Central memory CD8-positive, alpha-beta T cell (primary cell): ENCODE data around the gene MRPL36.
"Not testable (repeated sequence)": the region's sequence is repeated elsewhere in the genome, so short reads cannot be mapped to it uniquely, and the experiment has no call there.

Experiments used
- ATAC-seq: fragments of 150-1000 bp; cut with Tn5 transposase; replicated peaks from 2 replicates; pipeline ENCODE4 v1.10.0; 2022; ENCODE audit warnings: mild to moderate bottlenecking, moderate FRiP score, moderate number of reproducible peaks; ENCODE audit not compliant: poor library complexity, severe bottlenecking; ENCODE audit errors: extremely low read depth
- DNase-seq, 2 donors: peaks; one replicate each; pipeline ENCODE4 v3.0.0; 2021; ENCODE audit warnings: low spot score in 2 of 2
- H3K27ac Mint-ChIP-seq: one replicate; pipeline ENCODE4 v1.8.0; 2022; ENCODE audit warnings: low read depth, mild to moderate bottlenecking, moderate library complexity, mixed read lengths
- H3K27me3 Mint-ChIP-seq: one replicate; pipeline ENCODE4 v1.8.0; 2022; ENCODE audit warnings: mixed read lengths
- H3K36me3 Mint-ChIP-seq: one replicate; pipeline ENCODE4 v1.8.0; 2022; ENCODE audit warnings: mild to moderate bottlenecking, moderate library complexity, mixed read lengths; ENCODE audit not compliant: insufficient read depth
- H3K4me1 Mint-ChIP-seq: one replicate; pipeline ENCODE4 v1.8.0; 2022; ENCODE audit warnings: mixed read lengths
- H3K4me3 Mint-ChIP-seq: one replicate; pipeline ENCODE4 v1.8.0; 2022; ENCODE audit warnings: mild to moderate bottlenecking, moderate library complexity, mixed read lengths
- H3K9me3 Mint-ChIP-seq: one replicate; pipeline ENCODE4 v1.8.0; 2022; ENCODE audit warnings: mixed read lengths

The MRPL36 gene

DNA sequence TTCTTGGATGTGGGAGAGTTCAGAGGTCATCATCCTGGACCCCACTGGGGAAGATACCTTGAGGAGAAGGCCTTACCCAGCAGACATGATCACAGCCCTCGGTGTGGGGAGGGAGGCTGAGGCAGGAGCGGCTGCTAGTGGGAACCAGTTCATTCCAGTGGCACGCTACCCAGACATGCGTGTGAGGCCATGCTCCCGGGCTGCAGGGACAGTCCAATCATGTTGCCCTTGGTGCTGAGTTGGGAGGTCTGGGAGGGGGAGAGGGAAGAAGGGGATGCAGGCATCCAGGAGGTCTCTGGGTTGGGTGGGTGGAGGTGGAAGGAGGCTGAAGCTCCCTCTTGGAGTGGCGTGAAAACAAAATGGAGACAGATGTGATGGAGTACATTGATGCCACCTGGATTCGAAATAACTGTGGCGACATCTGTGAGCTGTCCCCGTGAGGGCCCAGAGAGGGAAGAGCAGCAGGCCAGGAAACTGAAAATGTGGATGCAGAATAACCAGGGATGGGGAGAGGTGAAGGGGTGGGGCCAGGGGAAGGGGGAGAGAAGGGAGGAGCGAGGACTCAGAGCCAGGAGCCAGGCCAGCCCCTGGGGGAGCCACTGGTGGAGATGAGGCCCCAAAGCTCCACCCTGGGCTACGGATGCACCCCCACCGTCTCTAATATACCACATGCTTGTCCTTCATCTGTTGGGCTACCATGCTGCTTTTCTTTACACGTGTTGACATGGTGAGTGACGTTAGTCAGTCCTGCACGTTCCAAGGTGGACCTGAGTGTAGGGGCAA, 17.8 kb upstream of the MRPL36 start:
- ATAC-seq (no peak), DNase-seq (no peak)
- Mint-ChIP-seq H3K27ac (no peak overlapping the region), H3K27me3 (no peaks in the 10 kb centered on the region), H3K4me3 (no peak overlapping the region), H3K4me1 (peaks cover 6% of the 10 kb centered on the region), H3K36me3 (peaks cover 42% of the 10 kb centered on the region), H3K9me3 (no peaks in the 10 kb centered on the region)

DNA sequence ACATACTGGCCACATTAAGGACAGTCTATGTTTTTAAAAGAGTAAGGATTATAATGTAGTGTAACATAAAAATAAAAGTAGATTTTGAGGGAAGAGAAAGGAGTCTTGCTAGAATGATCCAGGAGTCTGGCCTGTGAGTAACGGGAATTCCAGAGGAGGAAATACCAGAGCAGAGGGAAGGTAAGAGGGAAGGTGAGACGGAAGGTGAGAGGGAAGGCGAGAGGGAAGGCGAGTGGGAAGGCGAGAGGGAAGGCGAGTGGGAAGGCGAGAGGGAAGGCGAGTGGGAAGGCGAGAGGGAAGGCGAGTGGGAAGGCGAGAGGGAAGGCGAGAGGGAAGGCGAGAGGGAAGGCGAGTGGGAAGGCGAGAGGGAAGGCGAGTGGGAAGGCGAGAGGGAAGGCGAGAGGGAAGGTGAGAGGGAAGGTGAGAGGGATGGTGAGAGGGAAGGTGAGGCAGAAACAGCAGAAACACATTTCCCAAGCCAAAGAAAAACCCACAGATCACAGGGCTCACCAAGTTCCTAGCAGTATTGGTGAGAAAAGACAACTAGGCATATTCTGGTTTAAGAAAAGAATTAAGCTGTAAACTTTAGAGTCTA, 17.0 kb upstream of the MRPL36 start:
- not testable (repeated sequence) for H3K27me3 Mint-ChIP-seq, H3K27ac Mint-ChIP-seq, ATAC-seq, H3K4me3 Mint-ChIP-seq, DNase-seq, H3K9me3 Mint-ChIP-seq, H3K4me1 Mint-ChIP-seq
- H3K36me3 Mint-ChIP-seq, result peaks cover 49% of the 10 kb centered on the region

DNA sequence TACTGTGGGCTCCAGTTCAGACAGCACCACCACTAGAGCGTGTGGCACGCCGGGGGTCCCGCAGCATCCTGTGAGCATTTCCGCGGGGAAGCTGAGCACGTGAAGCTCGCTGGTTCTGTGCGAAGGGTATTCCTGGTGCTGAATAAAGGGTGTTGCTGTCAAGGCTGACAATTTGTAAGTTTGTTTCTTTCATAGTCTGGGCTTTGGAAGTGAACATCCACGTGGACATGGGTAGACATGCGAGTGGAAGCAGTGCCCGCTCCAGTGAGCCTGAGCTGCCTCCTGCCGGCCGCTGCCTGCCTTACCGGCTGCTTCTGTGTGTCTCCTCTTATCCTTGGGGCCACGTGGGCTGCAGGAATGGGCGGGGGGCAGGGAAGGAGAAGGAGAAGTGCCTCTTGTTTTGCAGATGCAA, 16.2 kb upstream of the MRPL36 start:
- Mint-ChIP-seq H3K36me3 (peaks cover 53% of the 10 kb centered on the region), H3K4me1 (no peaks in the 10 kb centered on the region), H3K4me3 (no peak overlapping the region), H3K27me3 (no peaks in the 10 kb centered on the region), H3K9me3 (no peaks in the 10 kb centered on the region), H3K27ac (peak overlapping the region; percentile 38)
- ATAC-seq (no peak), DNase-seq (no peak)

DNA sequence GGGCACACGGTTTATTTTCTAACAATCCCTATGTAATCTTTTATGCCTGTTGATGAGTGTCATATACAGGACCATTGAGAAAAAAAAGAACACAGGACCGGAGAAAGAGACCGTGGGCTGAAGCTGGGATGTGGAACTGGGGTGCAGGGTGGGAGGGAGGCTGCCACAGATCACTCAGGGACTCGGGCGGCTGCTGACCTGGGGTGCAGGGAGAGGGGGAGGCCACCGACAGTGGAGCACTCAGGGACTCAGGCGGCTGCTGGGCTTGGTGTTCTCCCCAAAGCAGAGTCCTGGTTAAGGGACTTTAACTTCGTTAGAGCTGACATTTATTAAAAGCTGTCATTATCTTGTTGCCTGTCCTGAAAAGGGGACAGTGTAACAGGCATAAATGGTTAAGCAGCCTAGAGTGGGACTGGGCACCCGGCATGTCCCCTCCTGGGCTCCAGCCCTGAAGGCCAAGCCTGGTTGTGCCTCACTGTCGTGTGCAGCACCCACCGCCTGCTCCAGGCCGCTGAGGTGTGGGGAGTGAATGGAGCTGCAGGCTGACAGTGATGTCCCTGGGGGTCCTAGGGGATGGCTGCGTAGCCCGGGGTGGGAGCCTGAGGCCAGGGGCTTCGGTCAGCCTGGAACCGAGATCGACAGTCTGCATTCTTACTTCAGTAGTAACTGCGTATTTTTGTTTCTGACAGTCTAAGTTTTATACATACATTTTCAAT, 15.6 kb upstream of the MRPL36 start:
- H3K27ac Mint-ChIP-seq, result peak overlapping the region; percentile 38
- no peaks in the 10 kb centered on the region for H3K4me1 Mint-ChIP-seq
- DNase-seq (no peak), ATAC-seq (no peak)
- peaks cover 53% of the 10 kb centered on the region for H3K36me3 Mint-ChIP-seq
- no peaks in the 10 kb centered on the region for H3K27me3 Mint-ChIP-seq
- H3K9me3 Mint-ChIP-seq, result no peaks in the 10 kb centered on the region
- no peak overlapping the region for H3K4me3 Mint-ChIP-seq

DNA sequence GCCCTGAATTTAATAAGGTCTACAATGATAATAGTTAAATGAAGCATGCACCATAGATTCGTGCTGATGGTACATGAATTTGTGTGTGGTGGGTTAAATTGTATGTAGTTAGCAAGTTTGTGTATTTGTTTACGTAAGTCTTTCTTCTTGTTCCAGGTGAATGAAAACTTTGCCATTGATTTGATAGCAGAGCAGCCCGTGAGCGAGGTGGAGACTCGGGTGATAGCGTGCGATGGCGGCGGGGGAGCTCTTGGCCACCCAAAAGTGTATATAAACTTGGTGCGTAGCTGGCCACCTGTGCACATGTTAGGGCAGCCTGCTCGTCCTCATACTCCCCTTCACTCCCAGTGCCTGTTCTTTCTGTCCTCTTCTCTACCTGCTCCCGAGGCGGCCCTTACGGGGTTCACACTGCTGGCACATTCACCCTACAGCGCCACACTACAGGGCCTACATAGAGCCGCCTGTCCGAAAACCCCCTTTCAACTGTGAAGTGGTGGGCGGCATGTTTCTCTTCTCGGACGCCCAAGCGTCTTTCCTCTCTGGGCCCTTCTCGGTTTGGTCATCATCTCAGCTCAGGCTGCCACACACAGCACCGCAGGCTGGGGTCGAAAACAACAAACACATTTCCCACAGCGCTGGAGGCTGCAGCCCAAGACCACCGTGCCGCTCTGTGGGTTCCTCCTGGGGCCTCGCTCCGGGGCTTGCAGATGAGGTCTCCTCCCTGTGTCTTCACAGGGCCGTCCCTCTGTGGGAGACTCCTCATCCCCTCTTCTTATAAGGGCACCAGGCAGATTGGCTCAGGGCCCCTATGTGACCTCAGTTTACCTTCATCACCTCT, 14.8 kb upstream of the MRPL36 start:
- H3K9me3 Mint-ChIP-seq, result no peaks in the 10 kb centered on the region
- H3K4me3 Mint-ChIP-seq, result no peak overlapping the region
- no peaks in the 10 kb centered on the region for H3K4me1 Mint-ChIP-seq
- peaks cover 59% of the 10 kb centered on the region for H3K36me3 Mint-ChIP-seq
- no peak for DNase-seq
- no peak overlapping the region for H3K27ac Mint-ChIP-seq
- H3K27me3 Mint-ChIP-seq, result no peaks in the 10 kb centered on the region
- ATAC-seq, result no peak

DNA sequence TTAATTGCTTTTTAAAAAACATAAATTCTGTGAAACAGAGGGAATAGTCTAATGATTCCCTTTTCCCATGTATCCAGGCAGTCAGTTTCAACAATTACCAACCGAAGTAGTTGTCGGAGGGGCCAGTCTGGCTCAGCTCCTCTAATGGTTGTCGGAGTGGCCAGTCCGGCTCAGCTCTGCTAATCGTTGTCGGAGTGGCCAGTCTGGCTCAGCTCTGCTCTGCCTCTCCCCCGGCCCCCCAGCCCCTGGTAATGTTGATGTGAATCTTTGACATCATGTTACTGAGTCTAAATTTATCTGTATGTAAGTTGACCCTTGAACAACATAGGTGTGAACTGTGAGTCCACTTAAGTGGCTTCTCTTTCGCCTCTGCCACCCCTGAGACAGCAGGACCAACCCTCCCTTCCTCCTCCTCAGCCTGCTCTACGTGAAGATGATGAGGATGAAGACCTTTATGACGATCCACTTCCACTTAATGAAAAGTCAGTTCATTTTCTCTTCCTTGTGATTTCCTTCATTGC, 11.0 kb upstream of the MRPL36 start:
- Mint-ChIP-seq H3K36me3 (peaks cover 57% of the 10 kb centered on the region), H3K9me3 (no peaks in the 10 kb centered on the region), H3K27me3 (no peaks in the 10 kb centered on the region), H3K27ac (no peak overlapping the region), H3K4me3 (no peak overlapping the region), H3K4me1 (peaks cover 19% of the 10 kb centered on the region)
- DNase-seq, result no peak
- ATAC-seq, result no peak

DNA sequence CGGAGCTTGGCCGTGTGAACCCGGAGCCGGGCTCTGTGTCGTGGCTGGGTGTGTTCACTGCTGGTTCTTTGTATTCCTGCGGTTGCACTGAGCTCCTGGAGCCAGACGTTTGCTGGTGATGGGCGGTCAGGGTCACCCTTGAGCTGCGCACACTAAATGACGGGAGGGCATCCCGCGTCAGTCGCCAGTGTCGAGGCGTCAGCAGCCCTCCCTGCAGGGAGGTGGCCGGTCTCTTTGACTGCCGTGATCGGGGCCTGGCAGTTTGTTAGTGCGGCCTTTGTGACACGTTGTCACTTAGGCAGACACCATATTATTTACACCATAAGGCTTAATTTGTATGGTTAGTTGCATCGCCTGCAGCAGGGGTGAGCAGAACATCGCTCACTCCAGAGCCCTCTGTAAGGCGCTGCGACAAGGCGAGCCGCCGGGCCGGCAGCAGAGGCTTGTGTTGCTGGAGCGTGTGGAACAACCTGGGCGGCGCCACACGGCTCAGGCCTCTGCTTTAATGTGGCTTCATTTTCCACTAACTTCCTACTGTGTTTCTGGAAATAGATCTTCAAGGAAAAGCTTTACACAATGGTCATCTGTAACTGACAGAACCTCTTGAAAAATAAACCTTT, 9.9 kb upstream of the MRPL36 start:
- H3K4me3 Mint-ChIP-seq, result no peak overlapping the region
- peaks cover 66% of the 10 kb centered on the region for H3K36me3 Mint-ChIP-seq

DNA sequence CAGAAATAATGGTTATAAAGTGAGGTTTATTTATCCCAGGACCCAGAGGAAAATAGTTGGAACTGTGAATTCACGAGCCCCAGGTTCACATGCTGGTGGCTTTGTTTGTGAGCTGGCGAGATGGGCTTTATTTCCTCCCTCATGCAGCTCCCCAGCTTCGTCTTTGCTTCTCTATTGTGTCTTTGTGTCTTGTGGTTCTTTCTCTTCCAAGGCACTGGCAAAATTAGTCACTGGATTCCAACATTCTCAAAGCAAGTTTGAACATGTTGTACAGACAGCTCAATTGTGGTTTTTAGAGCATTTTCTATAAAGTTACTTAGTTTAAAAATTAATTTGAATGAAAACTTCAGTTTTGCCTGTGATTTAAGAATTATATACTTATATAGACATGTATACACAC, 8.8 kb upstream of the MRPL36 start:
- ATAC-seq (no peak), DNase-seq (no peak)
- Mint-ChIP-seq H3K4me1 (peaks cover 34% of the 10 kb centered on the region), H3K9me3 (no peaks in the 10 kb centered on the region), H3K27ac (no peak overlapping the region), H3K36me3 (peaks cover 64% of the 10 kb centered on the region), H3K4me3 (no peak overlapping the region), H3K27me3 (no peaks in the 10 kb centered on the region)

More for the DNA sequence above, 9.9 kb upstream of the MRPL36 start:
- no peaks in the 10 kb centered on the region for H3K9me3 Mint-ChIP-seq
- peaks cover 23% of the 10 kb centered on the region for H3K4me1 Mint-ChIP-seq
- H3K27ac Mint-ChIP-seq, result no peak overlapping the region
- ATAC-seq (no peak), DNase-seq (no peak)
- H3K27me3 Mint-ChIP-seq, result no peaks in the 10 kb centered on the region

DNA sequence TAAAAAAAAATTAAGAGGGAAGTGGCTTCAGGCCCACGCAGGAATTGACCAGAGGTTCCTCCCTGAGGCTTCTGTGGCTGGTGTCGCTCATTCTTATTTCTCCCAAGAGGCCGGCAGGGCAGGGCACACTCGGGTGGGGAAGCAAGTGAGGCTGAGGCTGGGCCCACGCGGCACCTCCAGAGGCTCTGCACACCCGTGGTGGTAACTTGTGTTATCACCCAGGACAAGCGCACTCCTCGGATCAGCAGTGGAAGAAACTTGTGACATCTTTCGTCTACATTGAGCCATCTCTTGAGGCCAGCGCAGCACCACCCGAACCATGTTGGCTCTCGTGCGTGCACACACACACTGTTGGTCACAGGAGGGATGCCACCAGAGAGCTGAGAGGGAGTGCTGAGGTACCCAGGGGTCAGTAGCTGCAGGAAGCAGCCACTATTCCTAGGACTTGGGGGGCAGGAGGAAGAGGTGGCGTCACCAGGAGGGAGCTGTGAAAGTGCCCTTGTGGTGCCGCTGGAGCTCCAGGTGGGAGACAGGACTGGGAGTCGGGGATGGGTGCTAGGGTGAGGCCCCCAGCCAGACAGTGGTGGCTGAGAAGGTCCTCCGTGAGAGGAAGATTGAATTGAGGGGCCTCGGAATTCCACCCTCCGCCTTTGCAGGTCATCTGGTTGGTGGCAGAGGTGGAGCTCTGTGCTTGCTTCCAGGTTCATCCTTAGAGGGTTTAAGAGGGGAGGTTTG, 8.0 kb upstream of the MRPL36 start:
- H3K4me3 Mint-ChIP-seq, result no peak overlapping the region
- ATAC-seq (no peak), DNase-seq (no peak)
- H3K27ac Mint-ChIP-seq, result peak overlapping the region; percentile 66
- no peaks in the 10 kb centered on the region for H3K27me3 Mint-ChIP-seq
- no peaks in the 10 kb centered on the region for H3K9me3 Mint-ChIP-seq
- peaks cover 68% of the 10 kb centered on the region for H3K36me3 Mint-ChIP-seq
- H3K4me1 Mint-ChIP-seq, result peaks cover 42% of the 10 kb centered on the region

DNA sequence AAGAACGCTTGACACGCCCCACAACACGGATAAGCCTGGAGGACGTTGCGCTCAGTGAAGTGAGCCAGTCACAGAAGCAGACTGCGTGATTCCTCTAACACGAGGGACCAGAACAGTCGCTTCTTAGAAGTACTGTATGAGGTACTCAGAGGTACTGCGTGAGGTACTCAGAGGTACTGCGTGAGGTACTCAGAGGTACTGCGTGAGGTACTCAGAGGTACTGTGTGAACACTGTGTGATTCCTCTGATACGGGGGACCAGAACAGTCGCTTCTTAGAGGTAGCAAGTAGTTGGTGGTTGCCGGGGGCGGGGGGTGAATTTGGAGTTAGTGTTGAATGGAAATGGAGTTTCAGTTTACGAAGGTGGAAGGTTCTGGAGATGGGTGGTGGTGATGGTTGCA, 7.3 kb upstream of the MRPL36 start:
- peaks cover 63% of the 10 kb centered on the region for H3K36me3 Mint-ChIP-seq
- peak overlapping the region; percentile 66 for H3K27ac Mint-ChIP-seq
- H3K4me1 Mint-ChIP-seq, result peaks cover 49% of the 10 kb centered on the region
- H3K27me3 Mint-ChIP-seq, result no peaks in the 10 kb centered on the region
- no peak overlapping the region for H3K4me3 Mint-ChIP-seq
- H3K9me3 Mint-ChIP-seq, result no peaks in the 10 kb centered on the region
- ATAC-seq (no peak), DNase-seq (no peak)

DNA sequence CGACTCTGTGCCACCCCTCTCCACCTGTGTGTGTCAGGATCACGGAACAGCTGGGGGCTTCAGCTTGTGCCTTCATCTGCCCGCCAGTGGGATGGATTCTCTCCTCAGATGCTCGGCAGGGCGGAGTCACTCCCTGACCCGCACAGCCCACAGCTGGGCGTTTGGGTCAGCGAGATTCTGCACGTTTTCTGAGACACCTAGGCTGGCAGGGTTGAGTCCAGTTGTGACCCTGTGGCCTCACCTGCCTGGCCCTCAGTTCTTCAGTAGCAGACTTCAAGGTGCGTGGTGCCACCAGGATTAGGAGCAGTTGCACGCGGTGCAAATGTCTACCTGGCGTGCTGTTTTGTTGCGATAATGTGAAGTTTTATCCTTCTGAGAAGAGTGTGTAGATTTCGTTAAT, 6.6 kb upstream of the MRPL36 start:
- peaks cover 51% of the 10 kb centered on the region for H3K4me1 Mint-ChIP-seq
- H3K27ac Mint-ChIP-seq, result no peak overlapping the region
- H3K9me3 Mint-ChIP-seq, result no peaks in the 10 kb centered on the region
- no peaks in the 10 kb centered on the region for H3K27me3 Mint-ChIP-seq
- peaks cover 56% of the 10 kb centered on the region for H3K36me3 Mint-ChIP-seq
- no peak overlapping the region for H3K4me3 Mint-ChIP-seq
- ATAC-seq, result no peak
- DNase-seq, result no peak
